Prostate gland (tissue), 2 donors: Measurements from ENCODE around the gene TMEM92. TPM values are rescaled to one million over a fixed set of nuclear protein-coding genes. Genes with fewer than 3 reads are reported as not detected.

Experiments used
- DNase-seq: peaks from one replicate; pipeline ENCODE4 v3.0.0-alpha.2; 2019; ENCODE audit warnings: low spot score
- H3K27ac ChIP-seq, 2 donors: fragments of 200-600 bp; sonication (generic); 2 replicates each; pipeline ENCODE4 v1.5.1; 2017 to 2019
- H3K27me3 ChIP-seq: fragments of 200-600 bp; sonication (generic); replicated peaks from 2 replicates; pipeline ENCODE4 v1.5.1; 2019; ENCODE audit not compliant: insufficient read depth
- H3K36me3 ChIP-seq, 2 donors: fragments of 200-600 bp; sonication (generic); 1 replicate in 1 of 2; 2 replicates in 1 of 2; pipeline versions ENCODE4 v1.5.1 to v1.8.1; 2017 to 2019
- H3K4me1 ChIP-seq: fragments of 200-600 bp; sonication (generic); replicated peaks from 2 replicates; pipeline ENCODE4 v1.5.1; 2019
- H3K4me3 ChIP-seq, 2 donors: fragments of 200-600 bp; sonication (generic); 2 replicates each; pipeline ENCODE4 v1.5.1; 2017 to 2019
- H3K9me3 ChIP-seq: fragments of 200-600 bp; sonication (generic); 2 replicates; pipeline ENCODE4 v1.5.1; 2017
- POLR2A ChIP-seq: fragments of 450-650 bp; IDR thresholded peaks from one replicate; pipeline ENCODE4 v1.6.1; 2016; ENCODE audit warnings: antibody characterized with exemption, mild to moderate bottlenecking
- POLR2AphosphoS5 ChIP-seq: sonication (generic); formaldehyde crosslinking; IDR thresholded peaks from one replicate; pipeline ENCODE4 v1.6.1; 2017; ENCODE audit warnings: antibody characterized with exemption
- WGBS: methylation state at CpG from one replicate; pipeline ENCODE4 v1.1.5; 2018; 5-methylcytosine and 5-hydroxymethylcytosine counted together
- intact Hi-C: fragments of 100-400 bp; cut with DNase I; formaldehyde crosslinking; loops from one replicate; pipeline ENCODE4 v1.14.2; 2022
- total RNA-seq, 2 donors: library from RNA; depleted of rRNA; stranded (reverse); fragments of >200 nt; gene quantifications; one replicate each; pipeline ENCODE4 v1.1.0, GENCODE V29; 2016
- TF ChIP-seq, protein P1 (sequence below), 4 experiments: fragments of 200-600 bp in 2 of 4; fragments of 450-650 bp in 2 of 4; sonication (generic) in 2 of 4; IDR thresholded peaks; 1 replicate in 3 of 4; 2 replicates in 1 of 4; pipeline ENCODE4 v1.5.1; 2016 to 2019; ENCODE audit warnings: antibody characterized with exemption in 4 of 4, mild to moderate bottlenecking in 2 of 4, moderate library complexity in 2 of 4

TMEM92 gene
- total RNA-seq = under 1 TPM; 0.91 to 0.96 TPM

DNA sequence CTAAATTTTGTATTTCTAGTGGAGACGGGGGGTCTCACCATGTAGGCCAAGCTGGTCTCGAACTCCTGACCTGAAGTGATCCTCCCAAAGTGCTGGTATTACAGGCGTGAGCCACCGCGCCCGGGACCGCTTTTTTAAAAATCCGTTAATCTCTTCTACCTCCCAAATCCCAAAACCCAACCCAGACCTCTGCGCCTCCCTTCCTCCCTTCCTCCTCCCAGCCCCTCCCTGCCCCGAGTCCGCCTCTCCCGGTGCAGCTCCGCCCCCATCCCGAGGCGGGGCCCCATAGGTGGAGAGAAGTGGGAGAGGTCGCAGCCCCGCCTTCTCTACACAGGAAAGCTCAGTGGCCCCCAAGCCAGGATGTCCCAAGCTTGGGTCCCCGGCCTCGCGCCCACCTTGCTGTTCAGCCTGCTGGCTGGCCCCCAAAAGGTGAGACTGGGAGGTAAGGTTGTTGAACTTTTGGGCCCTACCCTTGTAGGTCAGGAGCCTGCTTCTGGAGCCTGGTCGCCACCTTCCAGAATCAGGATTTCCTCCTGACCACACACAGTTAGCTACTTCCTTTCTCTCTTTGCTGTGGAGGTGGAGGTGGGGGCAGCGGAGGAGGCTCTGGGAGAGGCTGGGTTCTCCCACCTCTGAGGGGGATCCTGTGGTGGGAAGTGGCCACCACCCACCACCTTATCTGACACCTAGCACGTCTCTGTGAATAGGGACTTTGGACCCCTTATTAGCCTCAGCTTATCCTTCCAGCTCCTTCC is at the start of gene TMEM92:
Gene TMEM92 (plus strand): TSS at position 325 of the 755 bp plus-strand sequence. CDS start 36 bp downstream, at position 361.
- no peaks in the 10 kb centered on the region for H3K36me3 ChIP-seq
- no peaks in the 10 kb centered on the region for H3K27me3 ChIP-seq
- peak within 1 kb of the TSS; percentile 26 to 35 for H3K4me3 ChIP-seq
- peaks cover 3% of the 10 kb centered on the region for H3K4me1 ChIP-seq
- DNase-seq = no peak
- TF ChIP-seq, protein P1, sequence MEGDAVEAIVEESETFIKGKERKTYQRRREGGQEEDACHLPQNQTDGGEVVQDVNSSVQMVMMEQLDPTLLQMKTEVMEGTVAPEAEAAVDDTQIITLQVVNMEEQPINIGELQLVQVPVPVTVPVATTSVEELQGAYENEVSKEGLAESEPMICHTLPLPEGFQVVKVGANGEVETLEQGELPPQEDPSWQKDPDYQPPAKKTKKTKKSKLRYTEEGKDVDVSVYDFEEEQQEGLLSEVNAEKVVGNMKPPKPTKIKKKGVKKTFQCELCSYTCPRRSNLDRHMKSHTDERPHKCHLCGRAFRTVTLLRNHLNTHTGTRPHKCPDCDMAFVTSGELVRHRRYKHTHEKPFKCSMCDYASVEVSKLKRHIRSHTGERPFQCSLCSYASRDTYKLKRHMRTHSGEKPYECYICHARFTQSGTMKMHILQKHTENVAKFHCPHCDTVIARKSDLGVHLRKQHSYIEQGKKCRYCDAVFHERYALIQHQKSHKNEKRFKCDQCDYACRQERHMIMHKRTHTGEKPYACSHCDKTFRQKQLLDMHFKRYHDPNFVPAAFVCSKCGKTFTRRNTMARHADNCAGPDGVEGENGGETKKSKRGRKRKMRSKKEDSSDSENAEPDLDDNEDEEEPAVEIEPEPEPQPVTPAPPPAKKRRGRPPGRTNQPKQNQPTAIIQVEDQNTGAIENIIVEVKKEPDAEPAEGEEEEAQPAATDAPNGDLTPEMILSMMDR (IDR thresholded peaks at IDR 0.05) = no peak
- TF ChIP-seq POLR2A = peak; percentile 54
- intact Hi-C loops = no loop called here
- peak within 1 kb of the TSS in 1 of 2 donors; percentile 58 for H3K27ac ChIP-seq
- H3K9me3 ChIP-seq = no peaks in the 10 kb centered on the region
- 42% methylated on average over 23 of the region's 23 CpGs for WGBS

DNA sequence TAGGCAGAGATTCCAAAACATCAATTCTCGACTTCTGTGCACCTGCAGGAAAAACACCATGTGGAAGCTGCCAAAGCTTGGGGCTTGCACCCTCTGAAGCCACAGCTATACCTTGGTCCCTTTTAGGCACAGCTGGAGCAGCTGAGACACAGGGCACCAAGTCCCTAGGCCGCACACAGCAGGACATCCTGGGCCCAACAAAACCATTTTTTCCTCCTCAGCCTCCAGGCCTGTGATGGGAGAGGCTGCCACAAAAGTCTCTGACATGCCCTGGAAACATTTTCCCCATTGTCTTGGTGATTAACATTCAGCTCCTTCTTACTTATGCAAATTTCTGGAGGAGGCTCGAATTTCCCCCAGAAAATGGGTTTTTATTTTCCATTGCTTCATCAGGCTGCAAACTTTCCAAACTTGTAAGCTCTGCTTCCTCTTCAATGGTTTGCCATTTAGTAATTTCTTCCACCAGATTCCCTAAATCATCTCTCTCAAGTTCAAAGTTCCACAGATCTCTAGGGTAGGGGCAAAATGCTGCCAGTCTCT is 48.5 kb upstream of the TMEM92 start:
- WGBS = 85% methylated on average over 3 of the region's 3 CpGs
- Histone ChIP-seq H3K36me3 (no peaks in the 10 kb centered on the region), H3K27me3 (no peaks in the 10 kb centered on the region), H3K4me3 (no peak overlapping the region), H3K9me3 (no peaks in the 10 kb centered on the region), H3K27ac (no peak overlapping the region), H3K4me1 (no peaks in the 10 kb centered on the region)
- intact Hi-C loops = no loop called here
- no peak for DNase-seq
- TF ChIP-seq POLR2A (no peak), POLR2AphosphoS5 (no peak)

DNA sequence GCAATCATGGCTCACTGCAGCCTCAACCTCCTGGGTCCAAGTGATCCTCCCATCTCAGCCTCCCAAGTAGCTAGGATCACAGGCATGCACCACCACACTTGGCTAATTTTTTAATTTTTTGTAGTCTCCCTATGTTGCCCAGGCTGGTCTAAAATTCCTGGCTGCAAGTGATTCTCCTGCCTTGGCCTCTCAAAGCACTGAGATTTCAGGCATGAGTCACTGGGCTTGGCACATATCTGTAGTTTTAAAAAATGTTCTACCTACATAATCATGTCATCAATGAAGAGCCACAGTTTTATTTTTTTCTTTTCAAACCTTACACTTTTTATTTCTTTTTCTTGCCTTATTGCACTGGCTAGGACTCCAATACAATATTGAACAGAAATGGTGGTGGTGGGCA is 39.7 kb upstream of the TMEM92 start:
- Histone ChIP-seq H3K4me1 (no peaks in the 10 kb centered on the region), H3K27me3 (no peaks in the 10 kb centered on the region), H3K9me3 (no peaks in the 10 kb centered on the region), H3K36me3 (no peaks in the 10 kb centered on the region), H3K4me3 (no peak overlapping the region), H3K27ac (no peak overlapping the region)
- no peak for TF ChIP-seq POLR2AphosphoS5
- TF ChIP-seq, protein P1 (IDR thresholded peaks at IDR 0.05) = no peak
- TF ChIP-seq POLR2A = no peak
- intact Hi-C loops = no loop called here
- no peak for DNase-seq

DNA sequence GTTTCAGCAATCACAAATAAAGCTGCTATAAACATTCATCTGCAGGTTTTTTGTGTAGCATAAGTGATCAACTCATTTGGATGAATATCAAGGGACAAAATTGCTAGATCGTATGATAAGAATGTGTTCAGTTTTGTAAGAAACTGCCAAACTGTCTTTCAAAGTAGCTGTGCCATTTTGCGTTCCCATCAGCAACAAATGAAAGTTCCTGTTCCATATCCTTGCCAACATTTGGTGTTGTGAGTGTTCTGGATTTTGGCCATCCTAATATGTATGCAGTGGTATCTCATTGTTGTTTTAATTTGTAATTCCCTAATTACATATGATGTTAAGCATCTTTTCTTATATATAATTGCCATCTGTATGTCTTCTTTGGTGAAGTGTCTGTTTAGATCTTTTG is 36.4 kb upstream of the TMEM92 start:
- no peak for DNase-seq
- 22% methylated on average over 2 of the region's 2 CpGs for WGBS
- Histone ChIP-seq H3K4me3 (no peak overlapping the region), H3K27me3 (no peaks in the 10 kb centered on the region), H3K36me3 (no peaks in the 10 kb centered on the region), H3K9me3 (no peaks in the 10 kb centered on the region), H3K27ac (no peak overlapping the region), H3K4me1 (no peaks in the 10 kb centered on the region)
- TF ChIP-seq POLR2A (no peak), POLR2AphosphoS5 (no peak)
- TF ChIP-seq, protein P1 (IDR thresholded peaks at IDR 0.05) = no peak
- intact Hi-C loops = no loop called here

DNA sequence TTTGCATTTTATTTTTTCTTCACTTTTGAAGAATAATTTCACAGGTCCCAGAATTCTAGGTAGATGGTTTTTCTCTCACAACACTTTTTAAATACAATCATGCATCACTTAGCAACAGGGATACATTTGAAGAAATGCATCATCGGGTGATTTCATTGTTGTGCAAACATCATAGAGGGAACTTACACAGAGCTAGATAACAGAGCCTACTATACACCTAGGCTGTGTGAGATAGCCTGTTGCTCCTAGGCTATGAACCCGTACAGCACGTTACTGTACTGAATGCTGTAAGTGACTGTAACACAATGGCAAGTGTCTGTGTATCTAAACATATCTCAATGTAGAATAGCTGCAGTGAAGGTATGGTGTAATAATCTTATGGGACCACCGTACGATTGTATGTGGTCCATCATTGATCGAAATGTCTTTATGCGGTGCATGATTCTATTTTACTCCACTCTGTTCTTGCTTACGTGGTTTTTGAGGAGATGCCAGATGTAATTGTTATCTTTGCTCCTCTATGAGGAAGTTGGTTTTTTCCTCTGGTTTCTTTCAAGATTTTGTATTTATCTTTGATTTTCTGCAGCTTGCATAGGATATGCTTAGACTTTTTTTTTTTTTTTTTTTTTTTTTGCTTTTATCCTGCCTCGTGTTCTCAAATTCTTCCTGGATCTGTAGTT is 35.5 kb upstream of the TMEM92 start:
- Histone ChIP-seq H3K9me3 (no peaks in the 10 kb centered on the region), H3K4me3 (no peak overlapping the region), H3K27me3 (no peaks in the 10 kb centered on the region), H3K4me1 (no peaks in the 10 kb centered on the region), H3K27ac (no peak overlapping the region), H3K36me3 (no peaks in the 10 kb centered on the region)
- 56% methylated on average over 9 of the region's 9 CpGs for WGBS
- no peak for TF ChIP-seq POLR2A
- TF ChIP-seq POLR2AphosphoS5 = no peak
- TF ChIP-seq, protein P1 (IDR thresholded peaks at IDR 0.05) = no peak
- no peak for DNase-seq
- intact Hi-C loops = no loop called here
